Body of pancreas (tissue), 4 donors: Measurements from ENCODE around the gene NMT1.

Experiments
- CTCF ChIP-seq, 7 experiments: fragments of 450-650 bp in 4 of 7; fragments of 200-600 bp in 3 of 7; sonication (generic) in 3 of 7; IDR thresholded peaks; one replicate each; pipeline ENCODE4 v1.5.1; 2016 to 2019; ENCODE audit warnings: antibody characterized with exemption in 7 of 7
- POLR2A ChIP-seq, 3 donors: fragments of 450-650 bp; IDR thresholded peaks; one replicate each; pipeline ENCODE4 v1.6.1; 2016; ENCODE audit warnings: antibody characterized with exemption in 3 of 3, mild to moderate bottlenecking in 2 of 3

DNA sequence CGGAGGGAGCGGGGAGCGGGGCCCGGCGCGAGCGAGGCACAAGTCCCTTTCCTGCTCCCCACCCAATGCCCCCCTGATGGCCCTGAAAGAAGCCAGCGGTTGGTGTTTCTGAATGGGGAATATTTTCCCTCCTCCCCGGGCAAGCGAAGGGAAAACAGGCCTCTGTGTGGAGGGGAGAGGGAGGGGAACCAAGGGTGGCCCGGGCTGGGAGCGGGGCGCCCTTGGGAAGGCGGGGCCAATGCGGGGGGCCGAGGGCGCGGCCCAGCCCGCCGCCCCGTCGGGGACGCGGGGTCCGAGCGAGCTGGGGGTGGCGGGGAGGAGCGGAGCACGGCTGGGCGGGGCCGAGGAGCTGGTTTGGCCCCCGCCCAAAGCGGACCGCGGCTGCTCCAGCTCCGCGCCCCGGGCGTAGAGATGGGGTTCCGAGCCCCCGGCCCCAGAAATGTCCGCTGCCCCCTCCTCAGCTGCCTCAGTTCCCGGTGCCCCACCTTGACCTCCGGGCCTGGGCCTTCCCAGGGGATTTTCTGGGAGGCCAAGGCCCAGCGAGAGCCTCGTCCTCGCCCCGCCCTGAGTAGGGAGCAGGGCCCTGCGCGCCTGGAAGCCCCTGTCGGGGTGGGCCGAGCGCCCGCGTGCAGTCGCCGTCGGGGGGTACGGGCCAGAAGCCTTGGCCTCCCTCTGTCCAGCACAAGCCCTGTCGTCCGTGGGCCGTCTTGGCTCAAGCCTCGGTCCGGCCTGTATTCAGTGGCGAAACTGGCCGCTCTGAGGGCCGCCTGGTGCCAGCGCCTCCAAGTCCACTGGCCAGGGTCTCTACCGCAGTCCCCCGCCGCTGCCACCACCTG, 83.3 kb downstream of the NMT1 start:
- TF ChIP-seq CTCF (IDR thresholded peaks at IDR 0.05) (no peak), POLR2A (IDR thresholded peaks at IDR 0.05) (peak in 1 of 3 donors; percentile 12)
